Uterine smooth muscle cell (primary cell): ENCODE data around the gene NUP54. TPM values are rescaled to one million over a fixed set of nuclear protein-coding genes. Genes with fewer than 3 reads are reported as not detected.

Experiments
- total RNA-seq: library from RNA; depleted of rRNA; stranded (reverse); fragments of >200 nt; gene quantifications from 2 replicates; pipeline ENCODE4 v1.2.3, GENCODE V29; 2014

Gene NUP54
- total RNA-seq, result 50.2 and 80.1 TPM in 2 replicates

GRCh38 chr4:76148142-76148865 lies at the start of gene NUP54:
Gene NUP54, minus strand, starts transcription at chr4:76148397. Its CDS starts 23 bp downstream, at chr4:76148374.

GRCh38 chr4:76074468-76074867 lies 73.7 kb downstream of the NUP54 start, which contains the start of gene ART3:
Gene ART3, plus strand, starts transcription at chr4:76074709. Its CDS starts 1,181 bp downstream, at chr4:76075890.

Other genes starting within 250 kb of the NUP54 start
- gene PPEF2, start 245.9 kb downstream of the NUP54 start, total RNA-seq, result under 0.01 TPM in 1 of 2 replicates, not detected in the other
- gene NAAA, start 207.4 kb downstream of the NUP54 start, total RNA-seq, result 39.2 and 51.7 TPM in 2 replicates
- gene SDAD1, start 157.5 kb downstream of the NUP54 start, total RNA-seq, result 33.2 and 38.4 TPM in 2 replicates
- gene CXCL9, start 140.9 kb downstream of the NUP54 start, total RNA-seq, result not detected in 2 replicates
- gene CXCL10, start 124.9 kb downstream of the NUP54 start, total RNA-seq, result not detected in 2 replicates
- 0.22 TPM in 1 of 2 replicates, not detected in the other for gene CXCL11, start 112.3 kb downstream of the NUP54 start, total RNA-seq
- not detected in 2 replicates for gene ART3, start 73.7 kb downstream of the NUP54 start, total RNA-seq
- gene SCARB2, start 65.4 kb upstream of the NUP54 start, total RNA-seq, result 162 and 265 TPM in 2 replicates
- gene FAM47E, start 103.3 kb upstream of the NUP54 start, total RNA-seq, result under 0.01 and 0.37 TPM in 2 replicates
- 7.2 and 7.6 TPM in 2 replicates for gene STBD1, start 158.3 kb upstream of the NUP54 start, total RNA-seq